ENCODE results near the gene RASA2. TPM values are rescaled to one million over a fixed set of nuclear protein-coding genes. Genes with fewer than 3 reads are reported as not detected.
"Not testable (repeated sequence)": the region's sequence is repeated elsewhere in the genome, so short reads cannot be mapped to it uniquely, and the experiment has no call there.

The RASA2 gene
- total RNA-seq, 1 donor from 2014 or later, result 19.2 TPM

DNA sequence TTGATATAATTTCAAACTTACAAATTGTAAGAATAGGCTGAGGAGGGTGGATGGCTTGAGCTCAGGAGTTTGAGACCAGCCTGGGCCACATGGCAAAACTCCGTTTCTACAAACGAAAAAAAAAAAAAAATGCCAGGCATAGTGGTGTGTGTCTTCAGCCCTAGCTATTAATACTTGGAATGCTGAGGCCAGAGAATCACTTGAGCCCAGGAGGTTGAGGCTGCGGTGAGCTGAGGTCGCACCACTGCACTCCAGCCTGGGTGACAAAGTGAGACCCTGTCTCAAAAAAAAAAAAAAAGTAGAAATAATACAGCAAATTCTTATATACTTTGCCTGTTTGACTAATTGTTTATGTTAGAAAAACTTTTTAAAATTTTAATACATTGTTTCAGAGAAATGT is 10.8 kb downstream of the RASA2 start:
- DNase-seq (ENCODE audit: low read depth), result not testable (repeated sequence)

DNA sequence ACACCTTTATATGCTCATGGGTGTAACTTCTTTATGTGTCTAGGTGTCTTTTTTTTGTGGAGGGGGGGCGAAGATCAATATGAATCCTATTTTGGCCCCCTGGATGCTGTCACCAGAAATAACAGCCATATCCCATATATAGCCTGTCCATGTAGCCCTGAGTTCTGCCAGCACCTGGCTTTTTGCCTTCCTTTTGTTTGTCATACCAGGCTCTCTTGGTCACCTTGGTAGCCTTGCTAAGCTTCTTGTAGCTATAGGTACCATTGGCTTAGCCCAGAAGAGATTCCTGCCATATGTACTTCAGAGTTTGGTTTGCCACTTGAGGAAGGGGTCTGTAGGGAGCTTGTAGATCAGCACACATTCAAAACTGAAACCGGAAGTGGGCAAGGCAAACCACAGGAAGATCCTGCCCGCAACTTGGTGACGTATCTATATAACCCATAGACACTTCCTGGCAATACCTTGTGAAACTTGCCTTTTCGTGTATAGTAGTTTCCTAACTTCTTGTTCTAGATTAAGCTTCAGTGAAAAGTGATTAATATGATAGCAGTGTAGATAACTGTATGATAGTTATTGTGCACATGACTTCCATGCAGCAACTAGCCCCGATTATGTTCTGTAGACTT is 11.9 kb downstream of the RASA2 start:
- no peak for DNase-seq (ENCODE audit: low read depth)

DNA sequence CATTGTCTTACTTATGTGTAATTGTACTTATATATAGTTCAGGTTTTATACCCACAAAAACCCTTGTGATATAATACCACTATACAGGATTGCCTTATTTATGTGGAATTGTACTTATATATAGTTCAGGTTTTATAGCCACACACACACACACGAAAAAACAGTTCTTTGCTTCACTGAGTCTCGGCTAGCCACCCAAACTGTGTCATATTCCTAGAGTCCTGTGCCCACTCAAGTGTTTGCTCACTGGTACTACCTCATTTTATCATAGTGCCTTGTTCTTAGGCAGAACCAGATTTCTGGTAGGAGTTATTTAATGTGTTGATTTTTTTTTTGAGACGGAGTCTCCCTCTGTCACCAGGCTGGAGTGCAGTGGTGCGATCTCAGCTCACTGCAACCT is 12.5 kb downstream of the RASA2 start:
- DNase-seq (ENCODE audit: low read depth), result no peak

DNA sequence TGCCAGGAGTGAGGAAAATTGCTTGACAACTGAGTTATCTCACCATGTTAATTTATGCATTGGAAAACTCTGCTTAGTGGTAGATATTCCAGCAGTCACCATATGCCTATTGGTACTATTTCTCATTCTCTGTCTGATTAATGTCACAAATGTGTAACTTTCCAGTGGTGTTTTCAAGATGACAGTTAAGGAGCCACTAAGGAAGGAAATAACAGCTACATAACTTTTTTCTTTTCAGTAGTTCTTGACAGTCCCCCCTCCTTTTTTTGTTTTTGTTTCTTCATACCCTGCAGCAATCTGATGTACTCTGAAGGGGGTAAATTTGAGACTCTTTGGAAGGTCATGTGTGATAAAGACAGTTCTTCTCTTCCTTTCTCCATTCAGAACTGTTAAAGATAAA is 13.1 kb downstream of the RASA2 start:
- no peak for DNase-seq (ENCODE audit: low read depth)

DNA sequence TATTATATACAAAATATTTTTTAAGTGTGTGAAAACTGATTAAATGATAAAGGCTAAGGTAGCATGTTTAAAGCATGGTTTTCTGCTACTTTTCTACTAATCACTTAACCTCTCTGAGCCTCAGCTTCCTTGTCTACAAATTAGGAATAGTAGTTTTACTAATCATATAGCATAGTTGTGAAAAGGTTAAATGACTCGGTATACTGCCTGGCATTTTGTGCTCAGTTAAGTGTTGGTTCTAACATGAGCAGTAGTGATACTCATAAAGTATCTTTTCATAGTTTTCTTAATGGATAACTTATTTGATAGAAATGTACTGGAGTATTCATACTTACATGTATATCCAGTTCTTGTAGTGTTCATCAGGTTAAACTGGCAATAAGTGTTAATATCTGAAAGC is 13.6 kb downstream of the RASA2 start:
- no peak for DNase-seq (ENCODE audit: low read depth)

DNA sequence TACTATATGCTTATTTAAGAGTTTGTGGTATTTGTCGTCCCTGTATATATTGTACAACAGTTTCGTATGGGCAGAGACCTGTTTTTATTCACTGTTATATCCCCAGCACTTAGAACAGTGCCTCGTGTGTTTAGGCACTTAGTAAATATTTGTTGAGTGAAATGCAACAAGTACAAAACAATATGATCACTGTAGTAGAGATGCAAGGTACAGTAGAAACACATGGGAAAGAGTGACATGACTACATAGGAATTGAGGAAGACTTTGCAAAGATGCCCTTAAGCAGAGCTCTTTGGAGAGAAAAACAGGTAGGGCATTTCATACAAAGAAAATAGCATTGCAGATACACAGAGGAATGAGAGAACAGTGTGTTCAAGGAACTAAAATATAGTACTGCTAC is 18.3 kb downstream of the RASA2 start:
- DNase-seq (ENCODE audit: low read depth), result no peak

DNA sequence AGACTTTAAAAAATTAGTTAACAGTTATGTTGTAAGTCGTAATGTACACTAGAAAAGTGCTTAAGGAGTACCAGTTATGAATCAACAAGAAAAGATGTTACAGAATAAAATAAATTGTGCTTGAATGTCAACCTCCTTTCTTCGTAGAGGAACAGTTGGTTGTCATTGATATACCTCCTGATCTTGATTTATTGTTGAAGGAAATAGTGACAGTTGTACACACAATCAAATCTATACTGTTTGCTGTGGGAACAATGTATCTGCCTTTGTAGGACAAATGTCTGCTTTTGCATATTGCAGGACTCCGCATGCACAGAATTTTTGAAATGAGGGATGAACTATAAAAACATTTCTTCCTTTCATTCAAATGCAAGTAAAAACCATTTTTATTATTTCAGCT is 19.2 kb downstream of the RASA2 start:
- DNase-seq (ENCODE audit: low read depth), result no peak

DNA sequence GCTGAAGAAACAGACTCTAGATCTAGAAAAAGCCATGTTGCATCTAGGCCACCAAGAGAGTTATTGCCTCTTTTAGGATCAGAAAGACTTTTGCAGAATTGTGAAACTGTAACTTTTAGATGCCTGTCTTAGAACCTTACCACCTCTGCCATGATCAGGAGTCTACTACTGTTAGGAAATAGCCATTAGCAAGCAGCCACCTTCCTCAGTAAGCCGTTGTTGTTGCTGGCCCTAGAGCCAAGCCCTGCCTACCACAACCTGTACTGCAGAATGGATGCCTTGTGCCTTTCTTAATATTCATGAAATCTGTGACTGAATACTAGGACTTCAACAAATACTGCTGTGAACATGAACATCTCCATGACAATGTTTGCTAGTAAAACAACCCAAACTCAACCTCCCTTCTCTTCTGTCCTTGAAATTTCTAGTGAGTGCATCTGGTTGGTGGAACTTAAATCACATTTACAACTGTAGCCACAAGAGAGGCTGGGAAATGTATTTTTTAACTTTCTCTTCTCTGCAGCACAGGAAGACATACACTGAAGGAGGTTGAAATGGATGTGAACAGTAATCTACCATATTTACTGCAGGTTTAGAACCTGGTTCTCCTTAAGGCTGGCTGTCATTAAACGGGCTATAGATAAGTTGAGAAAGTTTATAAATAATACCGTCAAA is 20.7 kb downstream of the RASA2 start:
- peak; percentile 31 for DNase-seq (ENCODE audit: low read depth)

DNA sequence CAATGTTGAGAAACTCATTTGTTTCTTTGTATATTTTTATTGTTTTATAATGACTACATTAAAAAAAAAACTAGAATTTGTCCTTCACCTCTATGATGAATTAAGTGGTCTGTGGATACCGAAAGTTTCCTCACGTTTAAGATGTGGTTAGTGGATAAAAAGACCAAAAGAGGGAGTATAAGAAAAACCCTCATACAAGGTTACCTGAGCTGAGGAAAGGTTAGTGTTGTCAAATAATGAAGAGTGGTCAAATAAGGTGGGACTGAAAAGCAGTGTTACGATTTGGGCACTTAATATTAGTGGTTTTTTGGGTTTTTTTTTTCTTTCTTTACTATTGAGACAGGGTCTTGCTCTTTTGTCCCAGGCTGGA is 21.2 kb downstream of the RASA2 start:
- DNase-seq (ENCODE audit: low read depth), result no peak

DNA sequence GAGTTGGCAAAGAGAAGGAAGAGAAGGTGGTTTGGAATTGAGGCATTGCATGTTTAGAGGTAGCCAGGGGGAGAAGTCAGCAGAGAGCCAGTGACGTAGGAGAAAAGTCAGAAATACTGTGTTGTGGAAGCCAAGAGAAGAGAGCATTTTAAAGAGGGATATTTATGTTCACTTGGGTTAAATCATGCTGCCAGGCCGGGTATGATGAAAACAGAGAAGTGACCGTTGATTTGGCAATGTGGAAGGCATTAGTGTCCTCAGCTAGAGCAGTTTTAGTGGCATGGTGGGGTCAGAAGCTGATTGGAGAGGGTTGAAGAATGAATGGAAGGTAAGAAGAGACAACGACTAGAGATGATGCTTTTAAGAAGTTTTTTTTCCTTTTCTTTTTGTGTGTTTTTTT is 24.5 kb downstream of the RASA2 start:
- DNase-seq (ENCODE audit: low read depth), result no peak

DNA sequence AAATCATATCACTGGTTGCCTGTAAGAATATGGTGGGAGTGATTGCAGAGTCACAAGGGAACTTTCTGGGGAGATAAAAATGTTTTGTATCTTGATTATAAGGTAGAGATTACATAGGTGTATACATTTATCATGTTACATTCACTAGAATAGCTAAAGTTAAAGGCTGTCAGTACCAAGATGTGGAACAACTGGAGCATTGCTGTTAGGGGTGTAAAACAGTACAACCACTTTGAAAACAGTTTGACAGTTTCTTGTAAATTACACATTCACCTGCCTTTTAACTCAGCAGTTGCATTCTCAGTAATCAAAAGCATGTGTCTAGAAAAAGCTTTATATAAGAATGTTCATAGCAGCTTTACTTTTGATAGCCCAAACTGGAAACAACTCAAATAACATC is 27.6 kb downstream of the RASA2 start:
- DNase-seq (ENCODE audit: low read depth), result no peak

DNA sequence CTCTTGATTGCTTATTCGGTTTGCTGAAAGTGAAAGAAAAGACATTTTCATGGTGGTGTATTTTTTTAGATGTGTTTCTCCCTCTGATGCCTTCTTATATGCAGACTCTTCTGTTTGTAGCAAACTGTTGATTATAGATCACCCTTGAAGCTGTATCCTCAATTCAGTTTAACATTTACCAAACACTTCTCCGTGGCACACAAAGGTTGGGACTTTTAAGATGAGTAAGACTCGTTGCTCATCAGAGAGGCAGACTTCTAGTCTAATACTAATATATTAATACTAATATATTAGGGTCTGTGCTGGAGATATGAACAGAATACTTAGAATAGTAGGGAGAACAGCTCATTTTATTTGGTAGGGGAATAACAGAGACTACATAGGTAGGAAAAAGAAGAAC is 32.8 kb downstream of the RASA2 start:
- no peak for DNase-seq (ENCODE audit: low read depth)

DNA sequence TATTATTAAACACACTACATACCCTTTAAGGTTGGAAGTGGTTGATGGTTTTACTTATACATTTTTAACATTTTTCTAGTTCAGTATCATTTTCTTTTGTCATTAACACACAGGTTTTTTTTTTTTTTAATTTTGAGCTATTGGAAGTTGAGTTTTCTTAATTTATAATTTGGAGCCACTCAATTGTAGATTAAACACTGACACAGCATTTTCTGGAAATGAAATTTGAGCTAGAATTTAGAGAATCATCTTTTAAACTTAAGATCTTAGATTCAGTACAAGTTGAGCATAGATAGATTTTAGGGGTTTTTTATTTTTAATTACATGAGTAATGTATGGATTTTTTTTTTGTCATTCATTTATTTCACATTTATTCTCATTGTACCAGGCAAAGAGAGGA is 35.0 kb downstream of the RASA2 start:
- DNase-seq (ENCODE audit: low read depth), result no peak

DNA sequence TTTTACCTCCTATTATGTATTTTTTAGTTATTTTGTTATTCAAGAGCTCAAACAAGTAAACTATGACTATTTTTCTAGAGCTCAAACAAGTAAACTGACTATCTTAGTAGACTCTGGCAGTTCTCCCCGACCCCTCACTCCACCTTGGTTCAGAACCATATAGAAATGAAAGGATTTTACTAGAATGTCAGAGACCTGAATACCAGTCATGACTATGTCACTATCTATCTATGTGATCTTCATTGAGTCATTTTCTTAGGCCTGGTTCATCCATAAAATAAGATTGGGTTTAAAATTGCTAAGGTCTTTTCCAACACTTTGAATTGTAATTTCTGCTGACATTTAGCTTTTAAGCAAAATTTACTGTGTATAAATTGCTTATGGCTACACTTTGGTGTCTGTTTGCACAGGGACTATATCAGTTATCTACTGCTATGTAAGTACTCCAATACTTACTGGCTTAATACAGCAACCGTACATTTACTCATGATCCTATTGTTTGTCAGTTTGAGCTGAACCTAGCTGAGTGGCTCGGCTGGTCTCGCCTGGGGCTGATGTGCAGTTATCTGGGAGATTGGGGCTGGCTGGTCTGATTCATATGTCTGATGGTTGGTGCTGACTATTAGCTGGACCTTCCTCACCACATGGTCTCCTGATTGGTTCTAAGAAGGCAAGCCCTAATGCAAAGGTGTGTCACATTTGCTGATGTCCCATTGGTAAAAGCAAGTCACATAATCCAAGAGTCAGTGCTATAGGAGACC is 37.0 kb downstream of the RASA2 start:
- DNase-seq (ENCODE audit: low read depth), result no peak

DNA sequence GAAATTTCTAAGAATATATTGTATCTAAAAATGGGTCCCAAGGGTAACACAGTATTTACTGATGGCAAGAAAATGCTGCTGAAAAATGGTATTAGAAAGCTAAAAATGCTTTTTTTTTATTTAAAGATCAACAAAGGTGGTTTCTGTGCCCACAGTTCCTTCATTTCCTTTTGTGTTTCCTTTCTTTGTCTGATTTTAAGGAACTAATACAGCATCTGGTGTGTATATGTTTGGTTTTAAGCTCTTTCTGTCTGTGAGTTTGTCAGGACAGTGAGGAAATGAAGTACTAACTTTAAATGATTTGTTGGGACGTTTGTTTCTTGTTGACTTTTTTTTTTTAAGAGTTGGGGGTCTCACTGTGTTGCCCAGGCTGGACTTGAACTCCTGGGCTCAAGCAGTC is 38.2 kb downstream of the RASA2 start:
- DNase-seq (ENCODE audit: low read depth), result no peak

DNA sequence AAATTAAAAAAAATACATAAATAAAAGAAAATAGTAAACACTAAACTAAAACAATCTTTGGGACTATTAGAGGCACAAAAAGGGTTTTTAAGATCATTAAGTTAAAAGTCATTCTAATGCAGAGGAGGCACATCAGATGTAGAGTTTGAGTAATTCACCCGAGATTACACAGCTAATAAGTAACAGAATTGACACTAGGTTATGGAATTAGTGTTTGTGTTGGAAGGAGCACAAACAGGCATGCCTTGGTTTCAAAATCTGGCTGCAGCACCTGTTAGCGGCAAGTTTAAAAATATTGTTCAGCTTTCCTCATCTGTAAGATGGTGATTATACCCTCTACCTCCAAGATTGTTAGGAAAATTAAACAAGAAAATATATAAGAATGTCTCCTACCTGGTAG is 39.0 kb downstream of the RASA2 start:
- peak; percentile 84 for DNase-seq (ENCODE audit: low read depth)

DNA sequence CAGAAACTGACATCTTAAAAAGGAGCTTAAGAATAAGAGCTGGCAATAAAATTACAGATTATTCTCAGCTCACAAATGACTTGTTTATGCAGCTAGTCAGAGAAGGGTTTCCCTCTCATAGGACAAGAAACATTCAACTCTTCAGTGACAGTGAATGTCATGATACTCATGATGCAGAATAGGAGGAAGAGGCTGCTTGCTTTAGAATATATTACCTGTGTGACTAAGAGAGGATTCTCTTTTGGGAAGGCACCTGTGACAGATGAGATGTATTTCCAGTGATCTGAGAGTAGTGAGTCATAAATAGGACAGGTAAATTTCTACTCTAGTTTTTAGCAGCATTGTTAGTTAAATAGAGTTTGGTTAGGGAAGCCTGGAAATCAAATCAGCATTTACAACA is 39.9 kb downstream of the RASA2 start:
- DNase-seq (ENCODE audit: low read depth), result no peak

DNA sequence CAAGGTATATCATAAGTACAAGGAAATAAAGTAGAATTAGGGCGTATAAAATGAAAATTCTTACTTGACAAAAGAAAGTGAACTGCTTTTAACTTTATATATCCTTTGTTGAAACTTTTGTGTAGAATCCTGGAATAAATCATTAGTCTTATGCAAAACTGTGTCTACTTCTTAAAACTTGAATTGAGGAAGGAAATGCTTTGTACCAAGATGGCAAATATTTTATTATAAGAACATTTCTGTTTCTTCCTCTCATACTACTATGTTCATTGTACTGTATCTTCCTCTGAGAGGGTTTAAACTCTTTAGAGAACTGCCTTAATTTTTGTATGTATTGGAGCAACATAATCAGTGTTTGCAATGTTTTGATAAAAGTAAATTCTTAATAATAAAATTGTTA is 42.0 kb downstream of the RASA2 start:
- no peak for DNase-seq (ENCODE audit: low read depth)

DNA sequence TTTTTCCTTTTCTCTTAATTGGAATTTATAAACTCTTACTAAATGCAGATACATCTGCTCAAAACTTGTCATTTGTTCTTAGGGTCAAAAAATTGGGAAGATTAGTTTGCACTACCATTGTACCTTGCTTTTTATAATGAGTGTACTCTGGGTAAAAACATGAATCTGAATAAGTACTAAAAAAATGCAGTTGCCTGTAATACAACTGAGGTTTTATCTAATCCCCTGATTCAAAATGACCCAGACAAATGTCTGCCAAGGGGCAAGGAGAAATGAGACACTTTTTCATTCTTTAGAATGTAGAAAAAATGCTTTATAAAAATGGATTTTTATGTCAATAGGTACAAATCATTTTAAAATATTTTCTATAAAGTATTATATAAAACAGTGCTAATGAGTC is 42.4 kb downstream of the RASA2 start:
- no peak for DNase-seq (ENCODE audit: low read depth)

DNA sequence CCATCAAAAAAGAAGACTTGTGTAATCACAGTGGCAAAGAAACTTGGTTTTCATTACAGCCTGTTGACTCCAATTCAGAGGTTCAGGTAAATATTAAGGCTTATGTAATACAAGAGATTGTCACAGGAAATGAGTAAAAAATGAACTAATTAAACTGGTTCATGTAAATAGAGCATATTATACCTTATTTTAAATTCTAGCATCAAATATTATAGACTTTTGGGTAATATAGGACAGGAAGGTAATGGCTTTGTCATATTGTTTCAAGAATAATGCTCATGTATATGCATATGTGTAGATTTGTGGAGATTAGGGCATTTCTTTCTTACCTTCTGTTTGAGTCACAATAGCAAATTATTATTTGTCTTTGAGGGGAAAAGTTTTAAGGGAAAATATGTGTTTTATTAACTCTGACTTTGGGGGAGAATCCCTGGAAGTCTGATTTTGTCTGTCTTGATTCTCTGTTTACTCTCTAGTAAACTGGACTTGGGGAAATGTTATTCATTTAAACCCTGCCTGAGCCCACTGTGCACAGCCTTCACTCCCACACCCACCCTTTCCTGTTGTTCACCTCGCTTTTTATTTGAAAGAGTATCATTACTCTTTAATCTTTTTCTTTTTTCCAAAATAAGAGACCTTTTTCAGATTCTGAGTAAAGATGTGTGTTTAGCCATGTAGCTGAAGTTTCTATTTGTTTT is 43.0 kb downstream of the RASA2 start:
- no peak for DNase-seq (ENCODE audit: low read depth)

DNA sequence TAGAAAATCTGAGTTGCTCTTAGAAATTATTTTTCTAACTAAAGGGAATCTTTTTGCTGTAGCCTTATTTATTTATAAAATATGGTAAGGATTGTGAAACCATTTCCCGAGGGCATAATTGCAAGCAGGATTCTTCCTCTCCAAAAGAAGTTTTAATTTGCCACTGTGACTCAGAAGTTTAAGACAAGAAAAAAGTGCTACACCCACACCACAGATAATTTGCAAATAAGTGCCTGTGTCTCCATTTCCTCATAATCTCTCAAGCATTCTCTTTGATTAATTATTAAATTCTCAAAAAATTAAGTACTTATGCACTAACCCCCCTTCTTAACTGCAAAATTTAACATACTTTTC is 43.6 kb downstream of the RASA2 start:
- peak; percentile 88 for DNase-seq (ENCODE audit: low read depth)

DNA sequence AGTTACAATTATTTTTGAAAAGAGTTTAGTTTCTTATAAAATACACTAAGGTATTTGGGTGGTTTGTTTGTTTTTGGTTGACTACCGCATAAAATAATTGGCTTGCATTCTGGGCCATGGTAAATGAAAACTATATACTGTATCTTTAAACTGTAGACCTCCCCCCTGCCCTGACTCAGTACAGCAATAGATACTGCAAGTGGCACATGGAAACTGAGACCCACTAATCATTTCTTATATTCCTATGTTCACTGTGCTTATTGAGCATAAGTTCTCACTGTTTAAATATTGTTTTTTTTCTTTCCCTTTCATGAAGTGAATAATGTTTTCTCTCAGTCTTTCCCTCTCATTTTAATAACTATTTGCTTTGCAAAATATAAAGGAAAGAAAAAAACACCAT is 45.8 kb downstream of the RASA2 start:
- DNase-seq (ENCODE audit: low read depth), result no peak

DNA sequence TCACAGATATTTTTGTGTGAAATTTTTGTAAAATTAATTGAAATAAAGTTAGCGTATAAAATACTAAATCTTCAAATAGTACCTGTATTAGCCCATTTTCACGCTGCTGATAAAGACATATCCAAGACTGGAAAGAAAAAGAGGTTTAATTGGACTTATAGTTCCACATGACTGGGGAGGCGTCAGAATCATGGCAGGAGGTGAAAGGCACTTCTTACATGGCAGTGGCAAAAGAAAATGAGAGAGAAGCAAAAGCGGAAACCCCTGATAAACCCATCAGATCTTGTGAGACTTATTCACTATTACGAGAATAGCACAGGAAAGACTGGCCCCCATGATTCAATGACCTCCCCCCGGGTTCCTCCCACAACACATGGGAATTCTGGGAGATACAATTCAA is 49.2 kb downstream of the RASA2 start:
- not testable (repeated sequence) for DNase-seq (ENCODE audit: low read depth)

Data from renal cortical epithelial cell (primary cell).